HepG2 (cell line): ENCODE measurements around the gene TGM1. TPM values are rescaled to one million over a fixed set of nuclear protein-coding genes. Genes with fewer than 3 reads are reported as not detected.

Experiments used
- ATAD3A ChIP-seq: sonication (generic); formaldehyde crosslinking; IDR thresholded peaks from 2 replicates; pipeline ENCODE4 v1.4.0; 2020; ENCODE audit warnings: missing genetic modification reagents
- ISX ChIP-seq: sonication (generic); formaldehyde crosslinking; conservative IDR thresholded peaks from 2 replicates; pipeline ENCODE4 v1.5.0; 2020; ENCODE audit warnings: missing genetic modification reagents
- JUND ChIP-seq: sonication (generic); formaldehyde crosslinking; IDR thresholded peaks from 2 replicates; pipeline ENCODE4 v1.8.0; 2022; ENCODE audit warnings: mild to moderate bottlenecking, missing genetic modification reagents
- LBX2 ChIP-seq: sonication (generic); formaldehyde crosslinking; IDR thresholded peaks from 2 replicates; pipeline ENCODE4 v1.5.0; 2020; ENCODE audit warnings: missing genetic modification reagents, mild to moderate bottlenecking, borderline replicate concordance
- MED1 ChIP-seq: sonication (generic); formaldehyde crosslinking; IDR thresholded peaks from 2 replicates; pipeline ENCODE4 v1.4.0; 2020; ENCODE audit warnings: missing genetic modification reagents
- NFKBIZ ChIP-seq: IDR thresholded peaks from 2 replicates; pipeline ENCODE4 v1.6.1; 2018; ENCODE audit warnings: missing genetic modification reagents, missing compliant biosample characterization
- ONECUT2 ChIP-seq: sonication (generic); formaldehyde crosslinking; IDR thresholded peaks from 2 replicates; pipeline ENCODE4 v1.4.0; 2020; ENCODE audit warnings: missing genetic modification reagents
- PRDM15 ChIP-seq: sonication (generic); formaldehyde crosslinking; IDR thresholded peaks from 2 replicates; pipeline ENCODE4 v1.4.0; 2020; ENCODE audit warnings: missing genetic modification reagents
- RNF2 ChIP-seq: fragments of 450-650 bp; conservative IDR thresholded peaks from 2 replicates; pipeline ENCODE4 v1.6.1; 2016; ENCODE audit warnings: low read depth
- SOX6 ChIP-seq, 2 experiments: fragments of 450-650 bp in 1 of 2; sonication (generic) in 1 of 2; formaldehyde crosslinking in 1 of 2; IDR thresholded peaks; 2 replicates each; pipeline versions ENCODE4 v1.4.0 to v1.6.1; 2017 to 2020; ENCODE audit warnings: antibody characterized with exemption in 1 of 2, mild to moderate bottlenecking in 1 of 2, missing genetic modification reagents in 1 of 2
- U2AF1 ChIP-seq: fragments of 200-400 bp; formaldehyde crosslinking; optimal IDR thresholded peaks from 2 replicates; pipeline ENCODE3; 2017; ENCODE audit warnings: mild to moderate bottlenecking, low read depth, low read length
- ZFY ChIP-seq: sonication (generic); formaldehyde crosslinking; IDR thresholded peaks from 2 replicates; pipeline ENCODE4 v1.4.0; 2020; ENCODE audit warnings: missing genetic modification reagents
- ZKSCAN1 ChIP-seq: fragments of 150-350 bp; IDR thresholded peaks from 2 replicates; pipeline ENCODE4 v1.6.1; 2014; ENCODE audit warnings: low read length
- ZNF383 ChIP-seq: sonication (generic); formaldehyde crosslinking; IDR thresholded peaks from 2 replicates; pipeline ENCODE4 v1.4.0; 2020; ENCODE audit warnings: missing genetic modification reagents, mild to moderate bottlenecking, borderline replicate concordance
- ZNF407 ChIP-seq: sonication (generic); formaldehyde crosslinking; IDR thresholded peaks from one replicate; pipeline ENCODE4 v1.5.1; 2020; ENCODE audit warnings: mild to moderate bottlenecking, missing genetic modification reagents; ENCODE audit errors: not compliant biosample characterization
- ZNF598 ChIP-seq: sonication (generic); formaldehyde crosslinking; IDR thresholded peaks from 2 replicates; pipeline ENCODE4 v1.5.1; 2020; ENCODE audit warnings: mild to moderate bottlenecking, missing genetic modification reagents, borderline replicate concordance
- ZNF841 ChIP-seq: sonication (generic); formaldehyde crosslinking; IDR thresholded peaks from 2 replicates; pipeline ENCODE4 v1.8.1; 2023; ENCODE audit warnings: missing genetic modification reagents, borderline replicate concordance
- ZSCAN20 ChIP-seq: sonication (generic); formaldehyde crosslinking; IDR thresholded peaks from 2 replicates; pipeline ENCODE4 v1.4.0; 2020; ENCODE audit warnings: missing genetic modification reagents, mild to moderate bottlenecking, borderline replicate concordance
- polyA plus RNA-seq, 8 experiments: library from polyadenylated mRNA; depleted of rRNA in 3 of 8; stranded (reverse) in 7 of 8; unstranded in 1 of 8; fragments of >200 nt; fragmentation: Illumina TruSeq in 4 of 8; extraction: Trizol in 4 of 8; gene quantifications; 2 replicates each; pipeline versions ENCODE4 v1.2.1 to v1.2.3, GENCODE V29; 2011 to 2016; ENCODE audit warnings: low read depth in 4 of 8, missing spikeins in 1 of 8, mixed read lengths in 1 of 8; ENCODE audit not compliant: insufficient read depth in 1 of 8
- total RNA-seq, 5 experiments: library from RNA; depleted of rRNA; stranded (reverse); fragments of >200 nt; fragmentation: Illumina TruSeq; extraction: Trizol; gene quantifications; 2 replicates each; pipeline ENCODE4 v1.2.3, GENCODE V29; 2016; ENCODE audit warnings: low read depth in 1 of 5

TGM1 gene
- total and polyA plus RNA-seq, 2 of the 13 experiments (the other 11 are each of a cell fraction or from before 2014, with no cell fraction given), result 3.2 to 10.6 TPM

- TF ChIP-seq LBX2 (CRISPR knock-in tag), result peak; percentile 98; the same call in 1 of the 2 replicates
- no peak for TF ChIP-seq SOX6 (IDR thresholded peaks at IDR 0.05)
- peak; percentile 76 for TF ChIP-seq SOX6 (CRISPR knock-in tag; IDR thresholded peaks at IDR 0.05)
- TF ChIP-seq MED1 (CRISPR knock-in tag), result peak; percentile 98
- TF ChIP-seq PRDM15, result peak; percentile 86
- peak; percentile 85 for TF ChIP-seq JUND (CRISPR knock-in tag)
- peak; percentile 97 for TF ChIP-seq RNF2
- TF ChIP-seq ATAD3A (CRISPR knock-in tag), result peak; percentile 52; the same call in 1 of the 2 replicates
- peak; percentile 99 for TF ChIP-seq ZSCAN20 (CRISPR knock-in tag)
- TF ChIP-seq ZFY, result peak; percentile 91
- peak; percentile 75 for TF ChIP-seq ONECUT2 (CRISPR knock-in tag)
- TF ChIP-seq ZNF841, result peak; percentile 94
- peak; percentile 99 for TF ChIP-seq ISX (CRISPR knock-in tag)
- TF ChIP-seq ZNF598, result peak; percentile 99
- peak; percentile 99 for TF ChIP-seq U2AF1
- no peak; the same call in 1 of the 2 replicates for TF ChIP-seq ZKSCAN1
- TF ChIP-seq NFKBIZ (CRISPR knock-in tag), result peak; percentile 97
- peak; percentile 99 for TF ChIP-seq ZNF407 (CRISPR knock-in tag)
- no peak; the same call in none of the 2 replicates for TF ChIP-seq ZNF383 (CRISPR knock-in tag)
These were observed 8.3 kb upstream of the TGM1 start, which contains the start of gene RABGGTA (continued) for GRCh38 chr14:24271134-24271833.
